VCaP (cell line): ENCODE results near the gene STIM2.
"Not testable (repeated sequence)": the region's sequence is repeated elsewhere in the genome, so short reads cannot be mapped to it uniquely, and the experiment has no call there.

Experiments used
- H3K27ac ChIP-seq: fragments of 450-650 bp; 2 replicates; pipeline ENCODE4 v1.5.1; 2017
- CTCF ChIP-seq: fragments of 450-650 bp; conservative IDR thresholded peaks from 2 replicates; pipeline ENCODE4 v1.5.1; 2017; ENCODE audit warnings: mild to moderate bottlenecking, moderate library complexity

The STIM2 gene

GRCh38 chr4:27019766-27020165, 159.1 kb downstream of the STIM2 start:
- H3K27ac ChIP-seq, result peak overlapping the region; percentile 3; the same call in 1 of the 2 replicates
- no peak for TF ChIP-seq CTCF

GRCh38 chr4:27020203-27020602, 159.6 kb downstream of the STIM2 start:
- peak overlapping the region; percentile 3; the same call in 1 of the 2 replicates for H3K27ac ChIP-seq
- TF ChIP-seq CTCF, result no peak

- TF ChIP-seq CTCF, result no peak
- H3K27ac ChIP-seq, result peak overlapping the region; percentile 3; the same call in 1 of the 2 replicates
Measured at GRCh38 chr4:27020603-27021002, 160.0 kb downstream of the STIM2 start.

- TF ChIP-seq CTCF, result no peak
- no peak overlapping the region for H3K27ac ChIP-seq
Measured at GRCh38 chr4:27022963-27023362, 162.3 kb downstream of the STIM2 start.

- H3K27ac ChIP-seq, result no peak overlapping the region
- TF ChIP-seq CTCF, result no peak
Measured at GRCh38 chr4:27023366-27023765, 162.7 kb downstream of the STIM2 start.

GRCh38 chr4:27024805-27025204, 164.2 kb downstream of the STIM2 start:
- TF ChIP-seq CTCF, result no peak
- no peak overlapping the region for H3K27ac ChIP-seq

- TF ChIP-seq CTCF, result no peak
- no peak overlapping the region for H3K27ac ChIP-seq
Measured at GRCh38 chr4:27027428-27027827, 166.8 kb downstream of the STIM2 start.

- not testable (repeated sequence) for H3K27ac ChIP-seq
Measured at GRCh38 chr4:27035127-27035526, 174.5 kb downstream of the STIM2 start.
